ENCODE results near the gene DHX9. TPM values are rescaled to one million over a fixed set of nuclear protein-coding genes. Genes with fewer than 3 reads are reported as not detected.

The DHX9 gene
- total and polyA plus RNA-seq, 12 donors = 19.5 to 69.4 (median 55.2) TPM

- no peaks in the 10 kb centered on the region for H3K9me3 ChIP-seq
- 88 to 96% methylated on average over 2 of the region's 2 CpGs for WGBS, 2 donors
- no peak for TF ChIP-seq CTCF (IDR thresholded peaks at IDR 0.05)
- no peak overlapping the region for H3K27ac ChIP-seq
- no peaks in the 10 kb centered on the region for H3K27me3 ChIP-seq
- DNase-seq (no peak), ATAC-seq (no peak)
- H3K4me3 ChIP-seq = no peak overlapping the region
- H3K36me3 ChIP-seq = peaks cover 0 to 100% (median 4%) of the 10 kb centered on the region in 9 donors
- intact Hi-C loops (cut with DNase I) = no loop called here
- no peaks in the 10 kb centered on the region for H3K4me1 ChIP-seq
These were observed 22.3 kb upstream of the DHX9 start for GRCh38 chr1:182816863-182817262.

GRCh38 chr1:182817802-182818201 is 21.3 kb upstream of the DHX9 start:
- no peak for ATAC-seq
- intact Hi-C loops (cut with DNase I) = no loop called here
- peaks cover 0 to 100% (median 4%) of the 10 kb centered on the region in 9 donors for H3K36me3 ChIP-seq
- no peak overlapping the region for H3K4me3 ChIP-seq
- WGBS, 2 donors = 93 to 96% methylated on average over 3 of the region's 3 CpGs
- H3K27ac ChIP-seq = no peak overlapping the region
- DNase-seq = no peak
- H3K9me3 ChIP-seq = no peaks in the 10 kb centered on the region
- H3K4me1 ChIP-seq = no peaks in the 10 kb centered on the region
- no peak for TF ChIP-seq CTCF (IDR thresholded peaks at IDR 0.05)
- no peaks in the 10 kb centered on the region for H3K27me3 ChIP-seq

GRCh38 chr1:182823220-182823619 is 15.9 kb upstream of the DHX9 start:
- intact Hi-C loops (cut with DNase I) = no loop called here
- no peaks in the 10 kb centered on the region for H3K9me3 ChIP-seq
- WGBS, 2 donors = 80 to 82% methylated on average over 3 of the region's 3 CpGs
- H3K4me1 ChIP-seq = no peaks in the 10 kb centered on the region
- no peak for TF ChIP-seq CTCF (IDR thresholded peaks at IDR 0.05)
- no peak overlapping the region for H3K4me3 ChIP-seq
- H3K36me3 ChIP-seq = peaks cover 0 to 100% (median 0%) of the 10 kb centered on the region in 9 donors
- no peak for ATAC-seq
- DNase-seq = no peak
- no peak overlapping the region for H3K27ac ChIP-seq
- no peaks in the 10 kb centered on the region for H3K27me3 ChIP-seq

GRCh38 chr1:182826892-182827291 is 12.3 kb upstream of the DHX9 start:
- DNase-seq = no peak
- ATAC-seq = no peak
- H3K36me3 ChIP-seq = peaks cover 0 to 100% (median 0%) of the 10 kb centered on the region in 9 donors
- no peak for TF ChIP-seq CTCF (IDR thresholded peaks at IDR 0.05)
- H3K4me3 ChIP-seq = no peak overlapping the region
- H3K27me3 ChIP-seq = no peaks in the 10 kb centered on the region
- intact Hi-C loops (cut with DNase I) = no loop called here
- no peaks in the 10 kb centered on the region for H3K9me3 ChIP-seq
- no peaks in the 10 kb centered on the region for H3K4me1 ChIP-seq
- WGBS, 2 donors = 92 to 98% methylated on average over 2 of the region's 2 CpGs
- H3K27ac ChIP-seq = no peak overlapping the region
